Stimulated activated naive B cell treated with anti-CD40 and anti-IgM and Interleukin-4, amounts not matched to agents 10 μg/mL and 1 μg/mL and 100 μg/mL, for 72 hours (primary cell): ENCODE results near the gene ZNF574.

Experiments used
- ATAC-seq, 2 donors: fragments of 150-1000 bp; cut with Tn5 transposase; replicated peaks; 2 replicates each; pipeline ENCODE4 v1.10.0; 2021; ENCODE audit warnings: moderate library complexity in 1 of 2
- DNase-seq: peaks from one replicate; pipeline ENCODE4 v3.0.0; 2021
- H3K27ac Mint-ChIP-seq: one replicate; pipeline ENCODE4 v1.8.0; 2022; ENCODE audit warnings: mild to moderate bottlenecking, mixed read lengths
- H3K27me3 Mint-ChIP-seq, 2 donors: one replicate each; pipeline ENCODE4 v1.8.0; 2022; ENCODE audit warnings: mixed read lengths in 2 of 2
- H3K36me3 Mint-ChIP-seq, 2 donors: one replicate each; pipeline ENCODE4 v1.8.0; 2022; ENCODE audit warnings: mixed read lengths in 2 of 2, mild to moderate bottlenecking in 1 of 2
- H3K4me1 Mint-ChIP-seq, 2 donors: one replicate each; pipeline ENCODE4 v1.8.0; 2022; ENCODE audit warnings: mixed read lengths in 2 of 2, mild to moderate bottlenecking in 1 of 2
- H3K4me3 Mint-ChIP-seq, 2 donors: one replicate each; pipeline ENCODE4 v1.8.0; 2022; ENCODE audit warnings: mild to moderate bottlenecking in 2 of 2, mixed read lengths in 2 of 2, moderate library complexity in 1 of 2
- H3K9me3 Mint-ChIP-seq, 2 donors: one replicate each; pipeline ENCODE4 v1.8.0; 2022; ENCODE audit warnings: mixed read lengths in 2 of 2, mild to moderate bottlenecking in 1 of 2

The ZNF574 gene

DNA sequence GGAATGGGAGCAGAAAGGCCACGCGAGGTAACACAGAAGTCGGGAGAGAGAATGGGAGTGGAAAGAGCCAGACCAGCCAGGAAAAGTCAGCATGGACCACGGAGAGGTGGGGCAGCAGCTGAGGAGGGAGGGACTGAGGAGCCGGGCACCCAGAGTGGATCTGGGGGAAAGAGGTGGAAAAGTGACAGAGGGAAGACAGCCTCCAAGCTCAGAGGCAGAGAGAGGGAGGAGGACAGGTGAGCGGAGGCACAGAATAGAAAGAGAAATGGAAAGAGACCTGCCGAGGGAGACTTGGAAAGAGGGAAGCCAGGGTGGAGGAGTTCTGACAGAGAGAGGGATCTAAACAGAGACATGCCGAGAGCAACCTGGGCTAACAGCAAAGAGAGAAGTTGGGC lies 7.6 kb upstream of the ZNF574 start:
- H3K36me3 Mint-ChIP-seq = no peaks in the 10 kb centered on the region
- H3K9me3 Mint-ChIP-seq = no peaks in the 10 kb centered on the region
- ATAC-seq (no peak), DNase-seq (no peak)
- no peak overlapping the region for H3K4me3 Mint-ChIP-seq
- H3K4me1 Mint-ChIP-seq = no peaks in the 10 kb centered on the region
- H3K27me3 Mint-ChIP-seq = peaks cover 12 to 19% of the 10 kb centered on the region in 2 donors
- no peak overlapping the region for H3K27ac Mint-ChIP-seq

DNA sequence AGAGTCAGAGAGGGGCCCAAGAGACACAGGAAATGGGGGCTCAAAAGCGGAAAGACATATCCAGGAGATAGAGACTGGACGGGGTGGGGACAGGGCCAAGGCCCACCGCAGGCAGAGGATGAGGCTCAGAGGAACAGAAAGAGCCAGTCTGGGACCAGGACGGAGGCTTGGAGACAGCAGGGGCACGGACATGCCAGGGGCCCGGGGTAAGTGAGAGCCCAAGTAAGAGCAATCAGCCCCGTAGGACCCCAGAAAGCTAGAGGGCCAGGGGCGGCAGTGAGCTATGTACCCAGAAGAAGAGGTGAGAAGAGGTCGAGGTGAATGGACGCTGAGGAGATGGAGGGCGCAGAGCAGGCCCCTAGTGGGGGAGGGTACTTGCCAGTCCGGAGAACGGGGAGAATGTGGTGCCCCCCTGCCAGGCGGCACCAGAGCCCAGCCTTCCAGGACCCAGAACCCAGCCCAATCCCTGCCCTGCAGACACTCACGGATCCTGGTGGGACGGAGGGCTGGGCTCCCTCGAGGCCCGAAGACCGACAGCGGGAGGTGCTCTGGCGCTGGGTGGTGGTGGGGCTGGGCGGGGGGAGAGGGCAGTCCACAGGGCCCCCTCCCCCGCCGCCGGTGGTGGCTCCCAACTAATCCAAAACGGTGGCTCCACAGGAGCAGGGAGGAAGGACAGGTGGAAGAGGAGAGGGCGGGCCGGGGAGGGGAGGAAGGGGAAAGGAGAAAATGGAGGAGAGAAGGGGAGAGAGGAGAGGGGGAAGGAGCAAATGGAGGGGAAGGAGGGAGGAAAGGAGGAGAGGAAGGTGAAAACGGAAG lies 7.0 kb upstream of the ZNF574 start:
- H3K36me3 Mint-ChIP-seq = no peaks in the 10 kb centered on the region
- no peaks in the 10 kb centered on the region for H3K9me3 Mint-ChIP-seq
- no peak overlapping the region for H3K4me3 Mint-ChIP-seq
- ATAC-seq (peak in 1 of 2 donors; percentile 7), DNase-seq (no peak)
- H3K27ac Mint-ChIP-seq = no peak overlapping the region
- no peaks in the 10 kb centered on the region for H3K4me1 Mint-ChIP-seq
- H3K27me3 Mint-ChIP-seq = peaks cover 12 to 19% of the 10 kb centered on the region in 2 donors

DNA sequence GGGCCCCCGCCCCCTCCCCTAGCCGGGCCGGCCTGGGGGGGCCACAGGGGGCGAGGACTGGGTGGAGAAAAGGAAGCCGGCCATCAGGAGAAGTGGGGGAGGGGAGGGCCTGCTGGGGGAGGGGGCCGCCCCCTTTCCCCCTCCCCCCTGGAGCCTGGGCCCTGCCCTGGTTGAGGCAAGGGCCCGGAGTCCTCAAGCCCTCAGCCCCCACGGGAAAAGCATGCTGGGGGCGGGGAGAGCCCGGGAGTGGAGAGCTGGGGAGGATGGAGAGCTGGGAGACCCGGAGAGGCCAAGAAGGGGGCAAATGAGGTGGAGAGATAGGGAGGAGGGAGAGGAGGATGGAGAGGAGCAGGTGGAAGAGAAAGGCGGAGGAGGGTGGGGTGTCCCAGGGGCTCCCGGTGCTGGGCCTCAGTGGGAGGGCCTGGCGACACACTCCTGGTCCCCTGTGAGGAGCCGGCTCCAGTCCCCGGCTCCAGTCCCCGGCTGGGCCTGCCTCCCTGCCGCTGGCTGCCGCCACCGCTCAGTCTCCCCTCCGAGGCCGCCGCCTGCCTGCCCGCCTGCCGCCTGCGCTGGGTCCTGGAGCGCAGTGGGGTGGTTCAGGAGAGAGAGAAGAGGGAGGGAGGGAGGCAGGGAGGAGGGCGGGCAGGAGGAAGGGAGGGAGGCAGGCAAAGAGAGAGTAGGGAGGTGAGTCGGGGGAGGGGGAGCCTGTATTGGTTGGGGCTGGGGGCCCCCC lies 6.2 kb upstream of the ZNF574 start, which contains the start of gene GRIK5:
Gene GRIK5 (minus strand): TSS at position 588 of the 733 bp plus-strand sequence. CDS start 4,436 bp downstream, outside the sequence.
- Mint-ChIP-seq H3K27ac (no peak within 1 kb of the TSS), H3K4me3 (peak within 1 kb of the TSS in 1 of 2 donors; percentile 16)
- peak; percentile 32 to 36 for ATAC-seq

DNA sequence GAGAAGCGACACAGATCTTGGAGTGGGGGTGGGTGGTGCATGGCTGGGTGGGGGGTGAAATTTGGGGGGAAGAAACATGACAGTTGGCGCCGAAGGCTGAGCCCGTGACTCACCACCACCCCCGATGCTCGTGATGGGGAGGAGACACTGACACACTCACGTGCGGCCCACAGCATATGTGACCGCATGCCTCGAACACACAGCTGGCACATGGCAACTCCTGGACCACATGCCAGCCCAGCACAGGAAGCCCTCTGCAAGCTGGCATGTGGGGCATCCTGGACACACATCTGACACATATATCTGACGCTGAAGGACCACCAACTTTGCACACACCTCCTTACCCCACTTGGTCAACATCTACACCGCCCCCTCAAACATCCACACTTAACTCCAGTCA lies 4.7 kb upstream of the ZNF574 start:
- no peak for ATAC-seq
- Mint-ChIP-seq H3K9me3 (no peaks in the 10 kb centered on the region), H3K36me3 (peaks cover 5 to 10% of the 10 kb centered on the region in 2 donors), H3K4me1 (peaks cover 9 to 10% of the 10 kb centered on the region in 2 donors), H3K27me3 (peaks cover 11 to 12% of the 10 kb centered on the region in 2 donors), H3K27ac (no peak overlapping the region), H3K4me3 (no peak overlapping the region)
- DNase-seq = no peak

More for the DNA sequence above, 6.2 kb upstream of the ZNF574 start, which contains the start of gene GRIK5:
- H3K36me3 Mint-ChIP-seq = no peaks in the 10 kb centered on the region
- no peaks in the 10 kb centered on the region for H3K9me3 Mint-ChIP-seq
- peaks cover under 1 to 1% of the 10 kb centered on the region in 2 donors for H3K4me1 Mint-ChIP-seq
- peaks cover 12 to 15% of the 10 kb centered on the region in 2 donors for H3K27me3 Mint-ChIP-seq
- DNase-seq = no peak

DNA sequence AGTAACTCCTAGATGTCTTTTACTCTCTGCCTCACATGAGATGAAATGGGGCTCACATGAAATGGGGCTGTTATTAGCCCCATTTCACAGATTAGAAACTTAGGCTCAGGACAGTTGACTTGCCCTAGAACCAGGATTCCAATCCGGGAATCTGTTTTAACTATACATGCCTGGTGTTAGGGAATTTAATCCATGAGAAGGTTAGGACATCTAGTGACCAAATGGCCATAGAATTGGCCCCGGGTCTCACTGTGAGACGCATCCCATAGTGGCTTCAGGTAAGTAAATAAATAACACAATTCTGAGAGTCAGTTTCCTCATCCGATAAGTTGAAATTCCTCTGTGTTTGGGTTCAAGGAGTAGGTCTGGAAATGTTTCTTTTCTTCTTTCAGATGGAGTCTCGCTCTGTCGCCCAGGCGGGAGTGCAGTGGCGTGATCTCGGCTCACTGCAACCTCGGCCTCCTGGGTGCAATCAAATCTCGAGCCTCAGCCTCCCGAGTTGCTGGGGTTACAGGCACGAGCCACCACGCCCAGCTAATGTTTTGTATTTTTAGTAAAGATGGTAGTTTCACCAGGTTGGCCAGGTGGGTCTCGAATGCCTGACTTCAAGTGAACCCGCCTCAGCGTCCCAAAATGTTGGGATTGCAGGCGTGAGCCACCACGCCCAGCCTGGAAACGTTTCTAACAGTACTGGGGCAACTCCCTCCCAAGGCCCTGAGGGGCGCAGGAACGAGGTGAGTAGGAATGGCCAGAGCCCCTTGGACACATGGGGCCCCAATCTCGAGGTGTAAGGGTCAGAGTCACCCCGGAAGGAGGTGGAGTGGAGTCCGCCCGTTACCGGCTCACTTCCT lies 1.2 kb upstream of the ZNF574 start:
- peak; percentile 31 for DNase-seq
- ATAC-seq = peak in 1 of 2 donors; percentile 8
- peaks cover 11 to 12% of the 10 kb centered on the region in 2 donors for H3K27me3 Mint-ChIP-seq
- H3K4me3 Mint-ChIP-seq = peak overlapping the region; percentile 94 to 98
- peak overlapping the region; percentile 100 for H3K27ac Mint-ChIP-seq
- H3K36me3 Mint-ChIP-seq = peaks cover 13 to 37% of the 10 kb centered on the region in 2 donors
- peaks cover 30 to 33% of the 10 kb centered on the region in 2 donors for H3K4me1 Mint-ChIP-seq
- H3K9me3 Mint-ChIP-seq = no peaks in the 10 kb centered on the region

DNA sequence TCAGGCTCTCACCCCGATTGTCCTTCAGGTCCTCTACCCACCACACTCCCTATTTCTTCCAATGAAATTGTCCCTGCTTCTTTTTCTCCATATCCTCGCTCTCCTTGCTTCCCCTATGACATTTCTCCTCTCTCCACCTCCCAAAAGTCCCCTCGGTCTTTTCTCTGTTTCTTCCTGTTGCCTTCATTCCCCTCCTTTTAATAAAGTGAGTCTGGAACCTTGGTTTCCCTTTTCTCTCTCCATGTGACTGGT lies 676 bp upstream of the ZNF574 start:
- Mint-ChIP-seq H3K36me3 (peaks cover 13 to 42% of the 10 kb centered on the region in 2 donors), H3K27me3 (peaks cover 9% of the 10 kb centered on the region in 2 donors), H3K9me3 (no peaks in the 10 kb centered on the region), H3K4me3 (peak overlapping the region; percentile 94 to 98), H3K27ac (peak overlapping the region; percentile 100), H3K4me1 (peaks cover 30 to 33% of the 10 kb centered on the region in 2 donors)
- DNase-seq (no peak), ATAC-seq (peak; percentile 1 to 8)

DNA sequence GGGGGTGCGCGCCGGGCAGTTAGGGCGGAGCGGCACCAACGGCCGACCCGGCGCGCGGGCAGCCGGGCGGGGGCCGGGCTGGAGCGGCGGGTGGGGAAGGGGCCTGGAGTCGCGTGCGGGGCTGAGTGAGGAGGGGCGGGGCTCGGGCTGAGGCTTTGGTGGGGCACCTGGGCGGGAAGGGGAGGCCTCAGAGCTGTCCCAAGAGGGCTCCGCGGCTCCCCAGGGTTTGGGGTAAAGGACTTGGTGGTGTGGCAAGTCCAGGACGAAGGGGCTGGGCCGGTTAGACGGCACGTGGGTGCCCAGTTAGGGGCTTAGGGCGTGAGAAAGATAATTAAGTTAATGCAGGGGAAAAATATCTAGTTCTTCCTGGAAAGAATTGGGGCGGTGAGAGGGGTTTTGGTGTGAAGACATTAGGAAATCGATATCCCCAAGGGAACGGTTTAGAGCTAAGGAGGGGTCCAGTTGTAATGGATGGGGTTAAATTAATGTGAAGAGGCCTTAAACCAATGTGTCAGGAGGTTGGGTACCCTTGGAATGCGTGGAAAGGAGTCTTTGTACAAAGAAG lies 496 bp downstream of the ZNF574 start:
- Mint-ChIP-seq H3K36me3 (peaks cover 14 to 50% of the 10 kb centered on the region in 2 donors), H3K9me3 (no peaks in the 10 kb centered on the region), H3K27me3 (no peaks in the 10 kb centered on the region), H3K4me3 (peak overlapping the region; percentile 94 to 98), H3K27ac (peak overlapping the region; percentile 98), H3K4me1 (peaks cover 34 to 39% of the 10 kb centered on the region in 2 donors)
- peak; percentile 22 to 32 for ATAC-seq
- DNase-seq = no peak

DNA sequence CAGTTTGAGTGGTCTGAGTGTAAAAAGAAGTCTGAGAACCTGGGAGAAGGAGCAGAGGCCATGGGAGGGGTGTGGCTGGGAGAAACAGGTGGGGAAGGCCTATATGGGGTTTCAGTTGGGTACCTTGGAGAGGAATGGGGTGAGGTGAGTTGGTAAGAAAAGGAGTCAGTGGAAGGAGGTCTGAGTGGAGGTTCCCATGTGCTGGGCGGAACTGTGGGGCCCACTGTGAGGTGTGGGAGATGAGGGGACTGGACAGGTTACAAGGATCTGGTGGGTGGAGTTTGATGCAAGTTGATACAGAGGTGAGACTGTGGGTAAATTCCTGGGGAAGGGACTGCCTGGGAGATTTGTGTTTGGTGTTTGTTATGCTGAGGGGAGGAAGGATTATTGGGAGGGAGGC lies 2.1 kb downstream of the ZNF574 start:
- peaks cover 36 to 43% of the 10 kb centered on the region in 2 donors for H3K4me1 Mint-ChIP-seq
- peak overlapping the region; percentile 25 for H3K27ac Mint-ChIP-seq
- H3K27me3 Mint-ChIP-seq = no peaks in the 10 kb centered on the region
- H3K4me3 Mint-ChIP-seq = peak overlapping the region; percentile 94 to 98
- ATAC-seq (no peak), DNase-seq (no peak)
- H3K9me3 Mint-ChIP-seq = no peaks in the 10 kb centered on the region
- H3K36me3 Mint-ChIP-seq = peaks cover 24 to 58% of the 10 kb centered on the region in 2 donors

DNA sequence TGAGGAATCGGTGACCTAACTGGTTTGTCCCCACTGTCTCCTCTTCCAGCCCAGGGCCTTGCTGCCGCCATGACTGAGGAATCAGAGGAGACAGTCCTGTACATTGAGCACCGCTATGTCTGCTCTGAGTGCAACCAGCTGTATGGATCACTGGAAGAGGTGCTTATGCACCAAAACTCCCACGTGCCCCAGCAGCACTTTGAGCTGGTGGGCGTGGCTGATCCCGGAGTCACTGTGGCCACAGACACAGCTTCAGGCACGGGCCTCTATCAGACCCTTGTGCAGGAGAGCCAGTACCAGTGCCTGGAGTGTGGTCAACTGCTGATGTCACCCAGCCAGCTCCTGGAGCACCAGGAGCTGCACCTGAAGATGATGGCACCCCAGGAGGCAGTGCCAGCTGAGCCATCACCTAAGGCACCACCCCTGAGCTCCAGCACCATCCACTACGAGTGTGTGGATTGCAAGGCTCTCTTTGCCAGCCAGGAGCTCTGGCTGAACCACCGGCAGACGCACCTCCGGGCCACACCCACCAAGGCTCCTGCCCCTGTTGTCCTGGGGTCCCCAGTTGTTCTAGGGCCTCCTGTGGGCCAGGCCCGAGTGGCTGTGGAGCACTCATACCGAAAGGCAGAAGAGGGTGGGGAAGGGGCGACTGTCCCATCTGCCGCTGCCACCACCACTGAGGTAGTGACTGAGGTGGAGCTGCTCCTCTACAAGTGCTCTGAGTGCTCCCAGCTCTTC lies 2.7 kb downstream of the ZNF574 start:
- Mint-ChIP-seq H3K27ac (peak overlapping the region; percentile 25), H3K27me3 (no peaks in the 10 kb centered on the region), H3K9me3 (no peaks in the 10 kb centered on the region), H3K4me3 (peak overlapping the region; percentile 94 to 98), H3K36me3 (peaks cover 24 to 59% of the 10 kb centered on the region in 2 donors), H3K4me1 (peaks cover 36 to 43% of the 10 kb centered on the region in 2 donors)
- DNase-seq (no peak), ATAC-seq (no peak)

DNA sequence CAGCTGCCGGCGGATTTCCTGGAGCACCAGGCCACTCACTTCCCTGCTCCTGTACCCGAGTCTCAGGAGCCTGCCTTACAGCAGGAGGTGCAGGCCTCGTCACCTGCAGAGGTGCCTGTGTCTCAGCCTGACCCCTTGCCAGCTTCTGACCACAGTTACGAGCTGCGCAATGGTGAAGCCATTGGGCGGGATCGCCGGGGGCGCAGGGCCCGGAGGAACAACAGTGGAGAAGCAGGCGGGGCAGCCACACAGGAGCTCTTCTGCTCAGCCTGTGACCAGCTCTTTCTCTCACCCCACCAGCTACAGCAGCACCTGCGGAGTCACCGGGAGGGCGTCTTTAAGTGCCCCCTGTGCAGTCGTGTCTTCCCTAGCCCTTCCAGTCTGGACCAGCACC lies 3.3 kb downstream of the ZNF574 start:
- ATAC-seq = no peak
- no peak overlapping the region for H3K4me3 Mint-ChIP-seq
- peaks cover 38 to 43% of the 10 kb centered on the region in 2 donors for H3K4me1 Mint-ChIP-seq
- no peaks in the 10 kb centered on the region for H3K27me3 Mint-ChIP-seq
- H3K9me3 Mint-ChIP-seq = no peaks in the 10 kb centered on the region
- peak overlapping the region; percentile 53 for H3K27ac Mint-ChIP-seq
- peaks cover 28 to 64% of the 10 kb centered on the region in 2 donors for H3K36me3 Mint-ChIP-seq
- no peak for DNase-seq

DNA sequence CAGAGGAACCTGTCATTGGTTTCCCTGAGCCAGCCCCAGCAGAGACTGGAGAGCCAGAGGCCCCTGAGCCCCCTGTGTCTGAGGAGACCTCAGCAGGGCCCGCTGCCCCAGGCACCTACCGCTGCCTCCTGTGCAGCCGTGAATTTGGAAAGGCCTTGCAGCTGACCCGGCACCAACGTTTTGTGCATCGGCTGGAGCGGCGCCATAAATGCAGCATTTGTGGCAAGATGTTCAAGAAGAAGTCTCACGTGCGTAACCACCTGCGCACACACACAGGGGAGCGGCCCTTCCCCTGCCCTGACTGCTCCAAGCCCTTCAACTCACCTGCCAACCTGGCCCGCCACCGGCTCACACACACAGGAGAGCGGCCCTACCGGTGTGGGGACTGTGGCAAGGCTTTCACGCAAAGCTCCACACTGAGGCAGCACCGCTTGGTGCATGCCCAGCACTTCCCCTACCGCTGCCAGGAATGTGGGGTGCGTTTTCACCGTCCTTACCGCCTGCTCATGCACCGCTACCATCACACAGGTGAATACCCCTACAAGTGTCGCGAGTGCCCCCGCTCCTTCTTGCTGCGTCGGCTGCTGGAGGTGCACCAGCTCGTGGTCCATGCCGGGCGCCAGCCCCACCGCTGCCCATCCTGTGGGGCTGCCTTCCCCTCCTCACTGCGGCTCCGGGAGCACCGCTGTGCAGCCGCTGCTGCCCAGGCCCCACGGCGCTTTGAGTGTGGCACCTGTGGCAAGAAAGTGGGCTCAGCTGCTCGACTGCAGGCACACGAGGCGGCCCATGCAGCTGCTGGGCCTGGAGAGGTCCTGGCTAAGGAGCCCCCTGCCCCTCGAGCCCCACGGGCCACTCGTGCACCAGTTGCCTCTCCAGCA lies 4.2 kb downstream of the ZNF574 start:
- peaks cover 28 to 68% of the 10 kb centered on the region in 2 donors for H3K36me3 Mint-ChIP-seq
- ATAC-seq (no peak), DNase-seq (no peak)
- H3K27ac Mint-ChIP-seq = no peak overlapping the region
- H3K4me3 Mint-ChIP-seq = no peak overlapping the region
- peaks cover 34 to 41% of the 10 kb centered on the region in 2 donors for H3K4me1 Mint-ChIP-seq
- no peaks in the 10 kb centered on the region for H3K27me3 Mint-ChIP-seq
- no peaks in the 10 kb centered on the region for H3K9me3 Mint-ChIP-seq

DNA sequence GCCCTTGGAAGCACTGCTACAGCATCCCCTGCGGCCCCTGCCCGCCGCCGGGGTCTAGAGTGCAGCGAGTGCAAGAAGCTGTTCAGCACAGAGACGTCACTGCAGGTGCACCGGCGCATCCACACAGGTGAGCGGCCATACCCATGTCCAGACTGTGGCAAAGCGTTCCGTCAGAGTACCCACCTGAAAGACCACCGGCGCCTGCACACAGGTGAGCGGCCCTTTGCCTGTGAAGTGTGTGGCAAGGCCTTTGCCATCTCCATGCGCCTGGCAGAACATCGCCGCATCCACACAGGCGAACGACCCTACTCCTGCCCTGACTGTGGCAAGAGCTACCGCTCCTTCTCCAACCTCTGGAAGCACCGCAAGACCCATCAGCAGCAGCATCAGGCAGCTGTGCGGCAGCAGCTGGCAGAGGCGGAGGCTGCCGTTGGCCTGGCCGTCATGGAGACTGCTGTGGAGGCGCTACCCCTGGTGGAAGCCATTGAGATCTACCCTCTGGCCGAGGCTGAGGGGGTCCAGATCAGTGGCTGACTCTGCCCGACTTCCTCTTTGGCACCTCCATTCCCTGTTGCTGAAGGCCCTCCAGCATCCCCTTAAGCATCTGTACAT lies 4.9 kb downstream of the ZNF574 start:
- no peak overlapping the region for H3K4me3 Mint-ChIP-seq
- peaks cover 32 to 41% of the 10 kb centered on the region in 2 donors for H3K4me1 Mint-ChIP-seq
- no peak for ATAC-seq
- peaks cover 23 to 64% of the 10 kb centered on the region in 2 donors for H3K36me3 Mint-ChIP-seq
- no peaks in the 10 kb centered on the region for H3K27me3 Mint-ChIP-seq
- no peaks in the 10 kb centered on the region for H3K9me3 Mint-ChIP-seq
- peak overlapping the region; percentile 65 for H3K27ac Mint-ChIP-seq
- no peak for DNase-seq
